AG09309 (cell line): ENCODE measurements around the gene RYK.
A peak's percentile ranks its signal among the peaks of the same experiment; 100 is the strongest.

Experiments
- DNase-seq: peaks from one replicate; pipeline ENCODE4 v3.0.0-alpha.2; 2010; ENCODE audit warnings: low read depth
- H3K4me3 ChIP-seq: 2 replicates; pipeline ENCODE4 v1.5.1; 2011; ENCODE audit warnings: mild to moderate bottlenecking, low read depth, low read length, moderate library complexity; ENCODE audit not compliant: control insufficient read depth
- CTCF ChIP-seq: IDR thresholded peaks from 2 replicates; pipeline ENCODE4 v1.5.1; 2011; ENCODE audit warnings: mild to moderate bottlenecking, low read depth, low read length, inconsistent platforms; ENCODE audit not compliant: insufficient read depth, control insufficient read depth; ENCODE audit errors: missing control alignments

RYK gene

GRCh38 chr3:134155446-134155845 lies 95.2 kb downstream of the RYK start:
- no peak for DNase-seq

GRCh38 chr3:134153761-134154160 lies 96.9 kb downstream of the RYK start:
- no peak overlapping the region for H3K4me3 ChIP-seq
- DNase-seq = no peak
- TF ChIP-seq CTCF = no peak

More at GRCh38 chr3:134155446-134155845, 95.2 kb downstream of the RYK start:
- H3K4me3 ChIP-seq = no peak overlapping the region
- TF ChIP-seq CTCF = no peak

GRCh38 chr3:134150476-134150875 lies 100.2 kb downstream of the RYK start:
- no peak for TF ChIP-seq CTCF

GRCh38 chr3:134149286-134149685 lies 101.4 kb downstream of the RYK start:
- TF ChIP-seq CTCF = no peak
- peak; percentile 4 for DNase-seq
- H3K4me3 ChIP-seq = no peak overlapping the region

More at GRCh38 chr3:134150476-134150875, 100.2 kb downstream of the RYK start:
- no peak overlapping the region for H3K4me3 ChIP-seq
- no peak for DNase-seq

GRCh38 chr3:134148534-134148933 lies 102.1 kb downstream of the RYK start:
- TF ChIP-seq CTCF = no peak
- DNase-seq = no peak
- no peak overlapping the region for H3K4me3 ChIP-seq

- DNase-seq = no peak
- no peak for TF ChIP-seq CTCF
- H3K4me3 ChIP-seq = no peak overlapping the region
These were observed 103.2 kb downstream of the RYK start for GRCh38 chr3:134147411-134147810.

- TF ChIP-seq CTCF = no peak
- H3K4me3 ChIP-seq = no peak overlapping the region
- no peak for DNase-seq
These were observed 104.0 kb downstream of the RYK start for GRCh38 chr3:134146666-134147065.
